Heart left ventricle (tissue), 13 donors: ENCODE results near the gene CACNA1S.

Experiments
- POLR2A ChIP-seq, 2 donors: fragments of 450-650 bp; IDR thresholded peaks; one replicate each; pipeline ENCODE4 v1.6.1; 2017; ENCODE audit warnings: antibody characterized with exemption in 2 of 2, mild to moderate bottlenecking in 2 of 2, moderate library complexity in 2 of 2
- TF ChIP-seq, protein P1 (sequence below), 12 donors: fragments of 200-600 bp; sonication (generic) in 4 of 12; IDR thresholded peaks; one replicate each; pipeline versions ENCODE4 v1.5.0 to v1.8.0; 2018 to 2022; ENCODE audit warnings: antibody characterized with exemption in 12 of 12, mild to moderate bottlenecking in 5 of 12
- donor health status: ischemic (EF 13 %, LVEDD 7.1; RV severe dilation, severe dysfunction).
- donor health status: DM: no; HTN: yes; CAD: no.
- donor health status: DM: no; HTN: no; CAD: no.
- donor health status: ischemic (EF 25% LVEDD 6.9; RV normal size, moderate dysfunction).
- donor health status: ischemic (EF 25% LVEDD 5.7; RV mildly dilated, moderate dysfunction).
- donor health status: ischemic (EF 35%, LVEDD 5.7; RV mildly dilated, moderate dysfunction).
- donor health status: nonischemic (EF 11% LVEDD 7.7; RV severe dilation, severe dysfunction).
- donor health status: DM: yes; HTN: yes; CAD: no.
- donor health status: PGD.
- donor health status: ischemic (EF 29% LVEDD 5.4; RV normal size, mild dysfunction).
- donor health status: nonischemic (EF 23%, LVEDD 6.1; RV moderate dilation, normal function).

DNA sequence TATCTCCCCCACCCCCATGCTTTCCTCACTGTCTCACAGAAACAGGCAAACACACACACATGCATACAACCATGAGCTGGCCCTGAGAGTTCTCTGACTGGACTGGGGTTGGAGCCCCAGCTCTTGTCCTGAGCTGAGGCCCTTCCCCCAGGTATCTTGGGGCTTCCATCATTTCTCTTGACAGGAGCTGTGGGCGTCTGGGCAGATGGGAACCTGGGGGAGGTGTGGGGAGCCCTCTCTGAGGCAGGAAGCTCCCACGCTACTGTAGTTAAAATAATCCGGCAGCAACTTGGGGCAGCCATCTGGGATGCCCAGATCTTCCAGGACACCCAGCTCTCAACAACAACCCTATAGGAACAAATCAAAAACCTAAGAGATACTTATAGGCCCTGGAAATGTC lies 86.0 kb downstream of the CACNA1S start:
- no peak for TF ChIP-seq POLR2A (IDR thresholded peaks at IDR 0.05)
- TF ChIP-seq, protein P1, sequence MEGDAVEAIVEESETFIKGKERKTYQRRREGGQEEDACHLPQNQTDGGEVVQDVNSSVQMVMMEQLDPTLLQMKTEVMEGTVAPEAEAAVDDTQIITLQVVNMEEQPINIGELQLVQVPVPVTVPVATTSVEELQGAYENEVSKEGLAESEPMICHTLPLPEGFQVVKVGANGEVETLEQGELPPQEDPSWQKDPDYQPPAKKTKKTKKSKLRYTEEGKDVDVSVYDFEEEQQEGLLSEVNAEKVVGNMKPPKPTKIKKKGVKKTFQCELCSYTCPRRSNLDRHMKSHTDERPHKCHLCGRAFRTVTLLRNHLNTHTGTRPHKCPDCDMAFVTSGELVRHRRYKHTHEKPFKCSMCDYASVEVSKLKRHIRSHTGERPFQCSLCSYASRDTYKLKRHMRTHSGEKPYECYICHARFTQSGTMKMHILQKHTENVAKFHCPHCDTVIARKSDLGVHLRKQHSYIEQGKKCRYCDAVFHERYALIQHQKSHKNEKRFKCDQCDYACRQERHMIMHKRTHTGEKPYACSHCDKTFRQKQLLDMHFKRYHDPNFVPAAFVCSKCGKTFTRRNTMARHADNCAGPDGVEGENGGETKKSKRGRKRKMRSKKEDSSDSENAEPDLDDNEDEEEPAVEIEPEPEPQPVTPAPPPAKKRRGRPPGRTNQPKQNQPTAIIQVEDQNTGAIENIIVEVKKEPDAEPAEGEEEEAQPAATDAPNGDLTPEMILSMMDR (IDR thresholded peaks at IDR 0.05), result no peak
